Lower leg skin (tissue), 3 donors: ENCODE data around the gene GRK6.

Source experiments
- CTCF ChIP-seq, 3 donors: fragments of 450-650 bp; IDR thresholded peaks; one replicate each; pipeline ENCODE4 v1.5.1; 2016; ENCODE audit warnings: antibody characterized with exemption in 3 of 3, mild to moderate bottlenecking in 3 of 3, moderate library complexity in 2 of 3
- POLR2A ChIP-seq, 2 donors: fragments of 450-650 bp; IDR thresholded peaks; one replicate each; pipeline ENCODE4 v1.6.1; 2016 to 2017; ENCODE audit warnings: antibody characterized with exemption in 2 of 2, mild to moderate bottlenecking in 1 of 2, moderate library complexity in 1 of 2

GRCh38 chr5:177425196-177425800 is 1.2 kb upstream of the GRK6 start:
- no peak for TF ChIP-seq CTCF (IDR thresholded peaks at IDR 0.05)
- TF ChIP-seq POLR2A (IDR thresholded peaks at IDR 0.05) = no peak
